CD14-positive monocyte (primary cell): ENCODE results near the gene KL. TPM values are rescaled to one million over a fixed set of nuclear protein-coding genes. Genes with fewer than 3 reads are reported as not detected.

Experiments
- DNase-seq, 3 donors: peaks; one replicate each; pipeline ENCODE4 v3.0.0-alpha.2; 2011 to 2022
- H2AFZ ChIP-seq: 2 replicates; pipeline ENCODE4 v1.6.0; 2012; ENCODE audit warnings: mild to moderate bottlenecking, low read depth, low read length, inconsistent platforms; ENCODE audit not compliant: insufficient read depth, poor library complexity, severe bottlenecking
- H3K27ac ChIP-seq, 2 donors: 1 replicate in 1 of 2; 2 replicates in 1 of 2; pipeline ENCODE4 v1.5.1; 2012 to 2013; ENCODE audit warnings: low read length in 2 of 2, control low read depth in 1 of 2, inconsistent platforms in 1 of 2, low read depth in 1 of 2, mild to moderate bottlenecking in 1 of 2
- H3K27me3 ChIP-seq, 2 donors: one replicate each; pipeline versions ENCODE4 v1.6.0 to v1.6.1; 2011 to 2013; ENCODE audit warnings: low read length in 2 of 2; ENCODE audit not compliant: control insufficient read depth in 2 of 2, insufficient read depth in 2 of 2
- H3K36me3 ChIP-seq, 2 donors: replicated peaks in 1 of 2; 1 replicate in 1 of 2; 2 replicates in 1 of 2; pipeline versions ENCODE4 v1.5.1 to v1.6.1; 2012 to 2013; ENCODE audit warnings: low read length in 2 of 2, control low read depth in 1 of 2, inconsistent platforms in 1 of 2, mild to moderate bottlenecking in 1 of 2; ENCODE audit not compliant: insufficient read depth in 2 of 2, control insufficient read depth in 1 of 2
- H3K4me1 ChIP-seq, 2 donors: 1 replicate in 1 of 2; 2 replicates in 1 of 2; pipeline versions ENCODE4 v1.5.1 to v1.6.1; 2012 to 2013; ENCODE audit warnings: low read length in 2 of 2, control low read depth in 1 of 2, inconsistent platforms in 1 of 2, mild to moderate bottlenecking in 1 of 2, moderate library complexity in 1 of 2; ENCODE audit not compliant: insufficient read depth in 2 of 2, control insufficient read depth in 1 of 2
- H3K4me2 ChIP-seq: replicated peaks from 2 replicates; pipeline ENCODE3; 2012; ENCODE audit warnings: low read length, moderate library complexity, mild to moderate bottlenecking; ENCODE audit not compliant: poor library complexity, severe bottlenecking; ENCODE audit errors: extremely low read depth
- H3K4me3 ChIP-seq, 3 experiments: fragments of 200-600 bp in 1 of 3; sonication (generic) in 1 of 3; replicated peaks in 1 of 3; 1 replicate in 2 of 3; 2 replicates in 1 of 3; pipeline ENCODE4 v1.5.1; 2011 to 2013; ENCODE audit warnings: low read length in 3 of 3, mild to moderate bottlenecking in 3 of 3, control low read depth in 2 of 3, low read depth in 2 of 3, inconsistent platforms in 1 of 3, moderate library complexity in 1 of 3
- H3K79me2 ChIP-seq: 2 replicates; pipeline ENCODE4 v1.6.0; 2012; ENCODE audit warnings: mild to moderate bottlenecking, control low read depth, inconsistent platforms, low read length, moderate library complexity; ENCODE audit not compliant: insufficient read depth
- H3K9ac ChIP-seq: 2 replicates; pipeline ENCODE4 v1.6.0; 2017; ENCODE audit warnings: low read length, mild to moderate bottlenecking; ENCODE audit not compliant: insufficient read depth, poor library complexity, severe bottlenecking
- H3K9me3 ChIP-seq, 2 donors: replicated peaks in 1 of 2; 1 replicate in 1 of 2; 2 replicates in 1 of 2; pipeline versions ENCODE4 v1.5.1 to v1.6.1; 2012 to 2013; ENCODE audit warnings: low read length in 2 of 2, control low read depth in 1 of 2; ENCODE audit not compliant: control insufficient read depth in 1 of 2, insufficient read depth in 1 of 2
- H4K20me1 ChIP-seq: 2 replicates; pipeline ENCODE4 v1.6.0; 2012; ENCODE audit warnings: mild to moderate bottlenecking, low read length, control low read depth, moderate library complexity; ENCODE audit not compliant: insufficient read depth
- H3K27ac Mint-ChIP-seq, 7 donors: one replicate each; pipeline ENCODE4 v1.8.0; 2020; ENCODE audit warnings: mild to moderate bottlenecking in 7 of 7, mixed read lengths in 7 of 7, moderate library complexity in 6 of 7, inconsistent platforms in 2 of 7
- H3K27me3 Mint-ChIP-seq, 3 donors: one replicate each; pipeline ENCODE4 v1.8.0; 2021 to 2022; ENCODE audit warnings: low read depth in 3 of 3, mild to moderate bottlenecking in 3 of 3, mixed read lengths in 3 of 3, moderate library complexity in 3 of 3, inconsistent platforms in 1 of 3
- H3K36me3 Mint-ChIP-seq, 2 donors: one replicate each; pipeline ENCODE4 v1.8.0; 2020; ENCODE audit warnings: mixed read lengths in 2 of 2, inconsistent platforms in 1 of 2, mild to moderate bottlenecking in 1 of 2
- H3K4me1 Mint-ChIP-seq: one replicate; pipeline ENCODE4 v1.8.0; 2020; ENCODE audit warnings: mild to moderate bottlenecking, mixed read lengths
- H3K4me3 Mint-ChIP-seq, 2 donors: one replicate each; pipeline ENCODE4 v1.8.0; 2020; ENCODE audit warnings: mild to moderate bottlenecking in 2 of 2, mixed read lengths in 2 of 2, moderate library complexity in 1 of 2
- H3K9me3 Mint-ChIP-seq, 7 donors: one replicate each; pipeline ENCODE4 v1.8.0; 2020 to 2022; ENCODE audit warnings: mixed read lengths in 7 of 7, mild to moderate bottlenecking in 6 of 7, moderate library complexity in 6 of 7, inconsistent platforms in 2 of 7
- WGBS: methylation state at CpG from one replicate; pipeline ENCODE4 v1.1.5; 2013; ENCODE audit warnings: missing lambda C conversion rate; ENCODE audit not compliant: insufficient coverage; 5-methylcytosine and 5-hydroxymethylcytosine counted together
- intact Hi-C, 2 donors: fragments of 100-400 bp; cut with micrococcal nuclease; formaldehyde crosslinking; loops; one replicate each; pipeline versions ENCODE4 v1.15.0 to v1.15.1; 2023
- polyA plus RNA-seq, 3 donors: library from polyadenylated mRNA; depleted of rRNA in 1 of 3; unstranded in 2 of 3; stranded (reverse) in 1 of 3; fragments of 300-500 nt in 2 of 3; fragments of >200 nt in 1 of 3; fragmentation: Illumina TruSeq in 2 of 3; gene quantifications; 1 replicate in 2 of 3; 2 replicates in 1 of 3; pipeline ENCODE4 v1.2.3, GENCODE V29; 2012 to 2021
- TF ChIP-seq, protein P1 (sequence below): fragments of 200-600 bp; IDR thresholded peaks from one replicate; pipeline ENCODE4 v1.8.0; 2022; ENCODE audit warnings: antibody characterized with exemption, mild to moderate bottlenecking

KL gene
- polyA plus RNA-seq, 3 donors = 0.24 to 1.4 (median 0.75) TPM

- Mint-ChIP-seq H3K27ac (no peak overlapping the region), H3K9me3 (peaks cover 3 to 11% (median 5%) of the 10 kb centered on the region in 7 donors), H3K4me3 (no peak overlapping the region), H3K27me3 (peaks cover 0 to 4% (median 2%) of the 10 kb centered on the region in 3 donors), H3K4me1 (peaks cover 13% of the 10 kb centered on the region), H3K36me3 (no peaks in the 10 kb centered on the region)
- Histone ChIP-seq H3K9me3 (peaks cover 5 to 7% of the 10 kb centered on the region in 2 donors), H3K4me1 (peaks cover 12 to 14% of the 10 kb centered on the region in 2 donors), H3K4me3 (no peak overlapping the region), H3K27me3 (no peaks in the 10 kb centered on the region), H4K20me1 (no peaks in the 10 kb centered on the region), H3K9ac (no peak overlapping the region), H3K79me2 (no peaks in the 10 kb centered on the region), H2AFZ (no peak overlapping the region), H3K27ac (no peak overlapping the region), H3K4me2 (no peak overlapping the region), H3K36me3 (no peaks in the 10 kb centered on the region)
- intact Hi-C loops = no loop called here
- TF ChIP-seq, protein P1, sequence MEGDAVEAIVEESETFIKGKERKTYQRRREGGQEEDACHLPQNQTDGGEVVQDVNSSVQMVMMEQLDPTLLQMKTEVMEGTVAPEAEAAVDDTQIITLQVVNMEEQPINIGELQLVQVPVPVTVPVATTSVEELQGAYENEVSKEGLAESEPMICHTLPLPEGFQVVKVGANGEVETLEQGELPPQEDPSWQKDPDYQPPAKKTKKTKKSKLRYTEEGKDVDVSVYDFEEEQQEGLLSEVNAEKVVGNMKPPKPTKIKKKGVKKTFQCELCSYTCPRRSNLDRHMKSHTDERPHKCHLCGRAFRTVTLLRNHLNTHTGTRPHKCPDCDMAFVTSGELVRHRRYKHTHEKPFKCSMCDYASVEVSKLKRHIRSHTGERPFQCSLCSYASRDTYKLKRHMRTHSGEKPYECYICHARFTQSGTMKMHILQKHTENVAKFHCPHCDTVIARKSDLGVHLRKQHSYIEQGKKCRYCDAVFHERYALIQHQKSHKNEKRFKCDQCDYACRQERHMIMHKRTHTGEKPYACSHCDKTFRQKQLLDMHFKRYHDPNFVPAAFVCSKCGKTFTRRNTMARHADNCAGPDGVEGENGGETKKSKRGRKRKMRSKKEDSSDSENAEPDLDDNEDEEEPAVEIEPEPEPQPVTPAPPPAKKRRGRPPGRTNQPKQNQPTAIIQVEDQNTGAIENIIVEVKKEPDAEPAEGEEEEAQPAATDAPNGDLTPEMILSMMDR = no peak
- WGBS = no CpG with 5 or more reads among the region's 3 CpGs
- no peak for DNase-seq
Measured at GRCh38 chr13:33100886-33101285, 84.7 kb downstream of the KL start.

- DNase-seq = no peak
- Histone ChIP-seq H3K9me3 (peaks cover 5 to 7% of the 10 kb centered on the region in 2 donors), H2AFZ (no peak overlapping the region), H3K4me3 (no peak overlapping the region), H3K79me2 (no peaks in the 10 kb centered on the region), H3K4me2 (no peak overlapping the region), H3K27ac (no peak overlapping the region), H4K20me1 (no peaks in the 10 kb centered on the region), H3K4me1 (peaks cover 14 to 16% of the 10 kb centered on the region in 2 donors), H3K36me3 (no peaks in the 10 kb centered on the region), H3K9ac (no peak overlapping the region), H3K27me3 (no peaks in the 10 kb centered on the region)
- peaks cover 3 to 11% (median 5%) of the 10 kb centered on the region in 7 donors for H3K9me3 Mint-ChIP-seq
- no peak overlapping the region for H3K27ac Mint-ChIP-seq
- WGBS = no CpG with 5 or more reads among the region's 2 CpGs
- intact Hi-C loops = no loop called here
- H3K27me3 Mint-ChIP-seq = peaks cover 0 to 4% (median 1%) of the 10 kb centered on the region in 3 donors
- TF ChIP-seq, protein P1 = no peak
- peaks cover 17% of the 10 kb centered on the region for H3K4me1 Mint-ChIP-seq
- H3K36me3 Mint-ChIP-seq = peaks cover 0 to 2% of the 10 kb centered on the region in 2 donors
- H3K4me3 Mint-ChIP-seq = no peak overlapping the region
Measured at GRCh38 chr13:33101835-33102234, 85.6 kb downstream of the KL start.
